ENCODE data around the gene CREBBP.
"Not testable (repeated sequence)": the region's sequence is repeated elsewhere in the genome, so short reads cannot be mapped to it uniquely, and the experiment has no call there.

The CREBBP gene

DNA sequence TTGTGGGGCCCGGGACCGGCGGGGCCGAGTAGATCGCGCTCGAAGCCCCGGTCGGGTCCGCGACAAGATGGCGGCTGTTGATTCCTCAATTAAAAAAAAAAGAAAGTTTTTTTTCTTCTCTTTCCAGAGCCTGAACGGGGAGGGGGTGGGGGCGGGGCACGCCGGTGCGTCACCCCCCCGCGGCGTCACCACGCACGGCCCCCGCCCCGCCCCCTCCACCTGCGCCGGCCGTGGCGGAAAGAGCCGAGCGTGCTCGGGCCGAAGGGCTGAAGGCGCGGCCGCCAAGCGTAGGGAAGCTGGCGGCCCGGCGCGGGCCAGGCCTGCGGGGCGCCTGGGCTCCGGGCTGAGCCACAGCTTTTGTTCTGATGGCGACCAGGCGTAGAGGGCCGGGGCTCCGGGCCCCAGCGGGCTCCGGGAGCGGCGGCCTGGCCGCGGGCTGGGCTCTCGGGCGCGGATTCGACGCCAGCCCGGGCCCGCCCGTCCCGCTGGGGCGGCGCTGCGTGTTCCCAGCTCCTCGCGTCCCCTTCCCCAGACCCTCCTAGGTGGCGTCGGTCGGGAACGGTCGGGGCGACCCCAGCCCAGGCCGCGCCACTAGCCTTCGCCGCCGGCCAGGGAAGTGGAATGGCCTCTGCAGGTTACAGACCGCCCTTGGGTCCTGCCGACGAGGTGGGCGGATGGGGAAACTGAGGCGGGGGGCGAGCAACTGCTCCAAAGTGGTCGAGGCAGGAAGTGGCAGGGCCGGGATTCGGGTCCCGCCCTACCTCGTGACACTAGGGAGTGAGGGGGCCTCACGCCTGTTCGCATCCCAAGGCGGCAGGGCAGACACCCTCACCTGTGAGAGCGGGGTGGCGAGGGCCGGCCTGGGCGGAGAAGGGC lies at the start of gene CREBBP:
TSS of gene CREBBP (minus strand) at position 91 of the 876 bp plus-strand sequence. CDS start 797 bp downstream, outside the sequence.
- peak; percentile 59 for DNase-seq

DNA sequence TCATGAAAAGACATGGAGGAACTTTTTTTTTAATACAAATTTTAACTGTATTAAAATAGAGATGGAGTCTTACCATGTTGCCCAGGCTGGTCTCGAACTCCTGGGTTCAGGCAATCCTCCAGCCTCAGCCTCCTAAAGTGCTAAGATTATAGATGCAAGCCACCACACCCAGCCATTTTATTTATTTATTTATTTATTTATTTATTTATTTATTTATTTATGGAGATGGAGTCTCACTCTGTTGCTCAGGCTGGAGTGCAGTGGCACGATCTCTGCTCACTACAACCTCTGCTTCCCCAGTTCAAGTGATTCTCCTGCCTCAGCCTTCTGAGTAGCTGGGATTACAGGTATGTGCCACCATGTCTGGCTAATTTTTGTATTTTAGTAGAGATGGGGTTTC lies 46.6 kb upstream of the CREBBP start:
- not testable (repeated sequence) for DNase-seq

DNA sequence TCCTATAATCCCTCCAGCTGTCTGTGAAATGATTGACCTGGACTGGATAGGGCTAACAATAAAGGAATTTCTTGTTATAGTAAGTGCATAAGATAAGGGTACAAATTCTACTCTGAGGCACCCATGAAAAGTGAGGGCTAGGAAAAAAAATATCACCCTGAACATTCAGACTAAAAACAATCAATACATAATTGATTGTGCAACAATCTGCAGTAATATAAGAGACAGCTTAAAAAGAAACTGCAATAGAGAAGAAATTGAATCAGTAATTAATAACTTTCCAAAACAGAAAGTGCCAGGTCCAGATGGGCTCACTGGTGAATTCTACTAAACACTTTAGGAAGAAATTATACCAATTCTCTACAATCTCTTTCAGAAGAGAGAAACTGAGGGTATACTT lies 44.2 kb upstream of the CREBBP start:
- no peak for DNase-seq

DNA sequence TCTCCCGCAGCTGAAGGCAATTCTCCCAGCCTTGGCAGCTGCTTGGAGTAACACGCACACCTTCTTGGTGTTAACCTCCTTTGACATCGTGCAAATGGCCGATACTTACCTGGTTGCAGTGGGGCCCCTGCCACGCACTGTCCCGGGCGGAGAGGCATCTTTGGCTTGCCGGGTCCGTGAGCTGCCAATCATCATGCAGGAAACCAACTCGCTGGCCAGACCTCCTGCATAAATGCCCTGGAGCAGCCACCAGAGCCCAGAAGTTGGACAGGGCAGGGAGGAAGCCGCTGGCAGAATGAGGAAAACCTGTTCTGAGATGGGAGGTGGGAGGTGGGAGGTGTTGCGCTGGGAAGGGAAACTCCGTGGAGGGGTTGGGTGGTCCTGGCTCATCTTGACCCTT lies 41.7 kb upstream of the CREBBP start:
- no peak for DNase-seq

DNA sequence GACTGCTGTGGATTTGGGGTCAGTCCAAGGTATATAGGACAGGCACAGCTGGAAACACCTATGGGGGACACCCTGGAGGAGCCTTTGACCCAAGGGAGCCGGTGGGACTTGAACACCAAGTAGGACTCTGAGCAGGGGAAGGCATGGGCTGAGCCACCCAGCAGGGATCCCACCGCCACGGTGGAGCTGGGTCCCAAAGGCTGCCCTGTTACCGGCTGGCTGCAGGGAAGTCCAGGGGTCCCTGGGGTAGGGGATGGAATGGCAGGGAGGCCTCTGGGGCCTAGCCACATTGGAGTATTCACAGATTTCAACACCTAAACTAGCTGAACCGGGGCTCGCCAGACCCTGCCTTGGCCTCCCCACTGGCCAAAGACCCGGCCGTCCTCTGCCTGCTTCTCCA lies 39.7 kb upstream of the CREBBP start:
- no peak for DNase-seq

DNA sequence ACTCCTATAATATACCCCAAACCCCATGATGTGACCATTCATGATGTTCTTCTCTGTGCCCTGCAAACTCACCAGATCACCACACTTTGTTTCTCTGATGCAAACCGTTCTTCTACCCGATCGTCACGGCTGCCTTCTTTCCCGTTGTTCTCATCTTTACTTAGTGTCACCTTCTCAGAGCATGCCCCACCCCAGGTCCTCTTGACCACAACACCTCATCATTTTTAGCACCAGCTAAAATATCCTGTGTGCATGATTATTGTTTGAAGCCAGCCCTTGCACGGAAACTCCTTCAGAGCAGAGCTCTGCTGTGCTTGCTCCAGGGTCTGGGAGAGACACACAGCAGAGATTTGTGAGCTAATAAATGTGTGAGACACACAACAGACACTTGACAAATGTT lies 38.9 kb upstream of the CREBBP start:
- no peak for DNase-seq

DNA sequence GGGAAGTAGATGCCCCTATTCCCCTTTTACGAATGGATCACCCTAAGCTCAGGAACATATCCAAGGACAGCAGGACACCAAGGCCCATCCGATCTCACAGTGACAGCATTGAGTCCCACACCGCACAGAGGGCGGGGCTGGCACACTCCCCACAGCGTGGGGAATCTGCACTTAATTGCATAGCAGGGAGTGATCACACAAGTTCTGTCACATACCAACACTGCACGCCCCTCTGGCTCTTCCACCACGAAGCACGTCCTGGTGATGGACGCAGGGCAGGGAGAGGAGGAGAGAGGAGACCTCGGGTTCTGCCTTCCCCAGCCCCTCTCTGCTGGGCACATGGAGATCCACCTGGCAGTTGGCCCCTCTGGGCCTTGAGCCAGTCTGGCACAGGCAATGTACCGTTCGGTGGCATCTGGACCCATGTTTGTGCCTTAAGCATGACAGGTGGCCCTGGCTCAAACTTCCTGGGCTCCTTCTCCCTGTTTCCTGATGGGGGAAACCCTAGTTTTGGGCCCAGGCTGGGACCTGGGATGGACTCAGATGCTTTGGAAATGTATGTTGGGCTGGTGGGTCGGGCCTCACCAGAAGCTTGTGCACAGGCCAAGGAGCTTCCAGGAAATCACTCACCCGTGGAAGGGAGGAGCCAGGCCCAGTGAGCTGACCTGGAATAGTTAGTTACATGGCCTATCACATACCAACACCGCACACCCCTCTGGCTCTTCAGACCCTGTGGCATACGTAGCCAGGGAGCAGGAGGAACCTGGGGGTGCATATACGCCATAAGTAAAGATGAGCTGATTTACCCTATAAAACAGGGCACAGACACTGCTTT lies 35.1 kb upstream of the CREBBP start:
- no peak for DNase-seq

DNA sequence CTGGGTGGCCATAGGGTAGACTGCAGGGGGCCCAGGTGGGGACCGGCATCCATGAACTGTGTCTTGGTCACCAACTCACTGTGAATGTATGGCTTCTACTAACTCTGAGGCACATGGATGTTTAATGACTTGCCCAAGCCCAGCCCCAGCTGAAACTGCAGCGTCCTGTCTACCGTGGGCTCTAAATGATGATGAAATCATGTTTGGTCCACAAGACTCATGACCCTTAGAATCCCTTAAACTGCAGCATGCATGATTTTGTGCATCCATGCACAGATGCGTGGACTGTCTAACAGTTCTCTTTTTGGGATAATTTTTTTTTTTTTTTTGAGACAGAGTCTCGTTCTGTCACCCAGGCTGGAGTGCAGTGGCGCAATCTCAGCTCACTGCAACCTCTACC lies 32.4 kb upstream of the CREBBP start:
- no peak for DNase-seq

DNA sequence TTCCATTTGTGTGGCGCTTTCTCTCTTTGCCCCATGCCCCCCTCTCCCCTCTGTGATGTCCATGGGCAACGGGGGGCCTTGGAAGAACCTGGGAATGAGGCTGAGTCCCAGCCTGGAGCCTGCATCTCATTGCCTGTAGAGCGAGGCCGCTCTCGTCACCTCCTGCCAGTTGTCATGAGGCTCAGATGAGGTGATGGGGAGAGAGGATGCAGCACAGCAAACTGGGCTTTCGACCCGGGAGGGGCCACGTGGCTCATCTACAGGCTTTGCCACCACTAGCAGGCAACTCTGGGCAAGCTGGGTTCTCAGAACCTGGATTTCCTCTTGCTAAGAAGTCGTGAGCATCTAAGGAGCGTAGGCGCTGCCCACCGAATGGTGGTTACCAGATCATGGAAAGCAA lies 31.9 kb upstream of the CREBBP start:
- no peak for DNase-seq

DNA sequence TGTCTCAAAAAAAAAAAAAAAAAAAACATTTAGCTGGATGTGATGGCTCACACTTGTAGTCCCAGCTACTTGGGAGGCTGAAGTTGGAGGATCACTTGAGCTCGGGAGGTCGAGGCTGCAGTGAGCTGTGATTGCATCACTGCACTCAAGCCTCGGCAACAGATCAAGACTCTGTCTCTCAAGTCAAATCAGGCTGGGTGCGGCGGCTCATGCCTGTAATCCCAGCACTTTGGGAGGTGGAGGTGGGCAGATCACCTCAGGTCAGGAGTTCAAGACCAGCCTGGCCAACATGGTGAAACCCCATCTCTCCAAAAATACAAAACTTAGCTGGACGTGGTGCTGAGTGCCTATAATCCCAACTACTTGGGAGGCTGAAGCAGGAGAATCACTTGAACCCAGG lies 31.2 kb upstream of the CREBBP start:
- not testable (repeated sequence) for DNase-seq

DNA sequence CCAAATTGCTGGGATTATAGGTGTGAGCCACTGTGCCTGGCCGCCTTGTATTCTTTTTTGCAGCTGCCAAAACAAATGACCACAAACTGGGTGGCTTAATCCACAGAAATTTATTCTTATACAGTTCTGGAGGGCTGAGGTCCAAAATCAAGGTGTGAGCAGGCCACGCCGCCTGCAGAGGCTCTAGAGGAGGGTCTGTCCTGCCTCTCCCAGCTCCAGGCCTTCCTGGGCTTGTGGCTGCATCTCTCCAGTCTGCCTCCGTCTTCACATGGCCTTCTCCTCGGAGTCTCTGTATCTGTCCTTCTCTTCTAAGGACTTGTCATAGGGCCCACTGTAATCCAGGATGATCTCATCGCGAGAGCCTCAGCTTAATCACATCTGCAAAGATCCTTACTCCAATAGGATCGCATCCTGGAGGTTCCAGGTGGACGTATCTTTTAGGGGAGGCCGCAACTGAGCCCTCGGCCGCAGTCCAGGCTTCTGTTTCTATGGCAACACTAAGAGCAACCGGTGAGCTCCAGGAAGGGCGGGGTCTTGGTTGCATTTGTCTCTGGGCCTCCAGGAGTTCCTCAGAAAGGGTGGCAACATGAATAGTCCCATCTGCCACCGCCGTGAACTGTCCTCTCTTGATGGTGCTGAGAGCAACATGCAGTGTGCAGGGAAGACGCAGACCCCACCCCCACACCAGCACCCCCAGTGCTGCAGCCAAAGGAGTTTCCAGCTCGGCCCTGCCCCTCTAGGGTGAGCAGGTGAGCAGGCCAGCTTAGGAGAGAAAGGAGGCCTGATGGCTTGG lies 29.5 kb upstream of the CREBBP start:
- no peak for DNase-seq

DNA sequence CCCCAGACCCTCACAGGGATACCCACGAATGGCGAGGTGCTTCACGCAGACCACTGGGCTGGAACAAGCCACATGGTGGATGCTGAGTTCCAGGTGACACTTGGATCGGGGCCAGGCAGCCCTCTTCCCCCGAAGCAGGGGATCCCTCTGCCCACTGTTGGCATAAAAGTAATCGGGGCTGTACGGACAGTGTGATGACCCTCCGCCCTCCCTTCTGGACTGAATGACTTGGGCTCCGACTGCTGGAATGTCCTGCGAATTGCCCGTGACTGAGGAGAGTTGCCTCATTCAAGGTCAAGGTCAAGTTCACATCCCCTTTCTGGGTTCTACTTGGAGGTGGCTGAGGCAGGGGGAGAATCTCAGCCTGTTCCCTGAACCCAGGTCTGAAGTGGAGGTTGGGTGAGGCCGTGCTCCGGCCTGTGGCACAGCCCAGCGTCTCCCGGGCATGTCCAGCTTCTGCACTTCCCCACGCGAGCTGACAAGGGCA lies 28.5 kb upstream of the CREBBP start:
- no peak for DNase-seq

DNA sequence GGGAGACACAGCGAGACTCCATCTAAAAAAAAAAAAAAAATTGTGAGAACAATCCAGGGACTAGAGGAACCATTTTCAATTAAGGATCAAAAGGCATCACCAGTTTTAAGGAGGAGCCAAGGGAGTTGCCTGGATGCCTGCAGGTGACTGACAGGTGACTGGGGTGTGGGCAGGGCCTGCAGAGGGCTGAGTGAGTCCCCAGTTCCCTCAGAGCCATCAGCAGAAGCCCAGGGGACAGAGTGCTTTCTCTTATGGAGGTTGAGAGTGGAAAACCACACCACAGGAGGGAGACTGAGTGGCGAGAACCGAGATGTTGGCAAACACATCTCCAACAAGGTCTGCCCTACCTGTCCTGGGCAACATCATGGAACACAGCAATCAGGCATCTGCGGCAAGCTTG lies 27.1 kb upstream of the CREBBP start:
- no peak for DNase-seq

DNA sequence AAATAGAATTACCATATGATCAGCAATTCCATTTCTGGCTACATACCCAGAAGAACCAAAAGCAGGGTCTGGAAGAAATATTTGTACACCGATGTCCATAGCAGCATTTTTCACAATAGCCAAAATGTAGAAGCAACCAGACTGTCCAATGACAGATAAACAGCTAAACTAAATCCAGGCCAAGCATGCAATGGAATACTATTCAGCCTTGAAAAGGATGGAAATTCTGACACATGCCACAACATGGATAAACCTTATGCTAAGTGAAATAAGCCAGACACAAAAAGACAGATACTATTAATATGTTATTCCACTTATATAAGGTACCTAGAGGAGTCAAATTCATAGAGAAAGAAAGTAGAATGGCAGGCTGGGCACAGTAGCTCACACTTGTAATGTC lies 25.9 kb upstream of the CREBBP start:
- no peak for DNase-seq

DNA sequence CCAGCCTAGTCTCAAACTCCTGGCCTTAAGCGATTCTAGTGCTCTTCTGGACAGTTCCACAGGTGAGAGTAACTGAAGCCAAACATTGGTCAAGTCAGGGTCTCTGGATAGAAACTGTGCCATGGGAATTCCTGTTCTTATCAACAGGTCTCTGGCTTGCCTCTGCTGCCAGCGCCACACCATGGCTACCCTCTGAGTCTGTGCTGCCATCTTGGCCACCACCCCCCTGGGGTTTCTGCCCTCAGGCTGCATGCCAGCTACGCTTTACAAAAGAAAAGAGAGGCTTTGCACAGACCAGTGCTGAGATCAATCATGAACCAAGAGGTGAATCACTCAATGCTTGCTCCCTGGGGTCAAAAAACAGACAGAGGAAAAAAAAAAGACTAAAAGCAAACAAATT lies 24.4 kb upstream of the CREBBP start:
- DNase-seq = no peak

DNA sequence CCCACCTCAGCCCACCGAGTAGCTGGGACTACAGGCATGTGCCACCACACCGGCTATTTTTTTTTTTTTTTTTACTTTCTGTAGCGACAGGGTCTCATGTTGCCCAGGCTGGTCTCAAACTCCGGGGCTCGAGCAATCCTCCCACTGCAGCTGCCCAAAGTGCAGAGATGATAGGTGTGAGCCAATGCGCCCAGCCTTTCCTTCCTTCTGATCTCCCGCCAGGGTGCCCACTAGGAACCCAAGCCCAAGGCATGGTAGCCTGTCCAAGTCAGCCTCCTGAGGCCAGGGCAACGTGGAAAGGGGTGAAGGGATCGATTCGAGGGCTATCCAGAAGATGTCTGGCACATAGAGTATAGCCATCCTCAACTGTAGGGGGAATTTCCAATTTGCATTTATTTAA lies 9.6 kb upstream of the CREBBP start:
- DNase-seq = no peak

DNA sequence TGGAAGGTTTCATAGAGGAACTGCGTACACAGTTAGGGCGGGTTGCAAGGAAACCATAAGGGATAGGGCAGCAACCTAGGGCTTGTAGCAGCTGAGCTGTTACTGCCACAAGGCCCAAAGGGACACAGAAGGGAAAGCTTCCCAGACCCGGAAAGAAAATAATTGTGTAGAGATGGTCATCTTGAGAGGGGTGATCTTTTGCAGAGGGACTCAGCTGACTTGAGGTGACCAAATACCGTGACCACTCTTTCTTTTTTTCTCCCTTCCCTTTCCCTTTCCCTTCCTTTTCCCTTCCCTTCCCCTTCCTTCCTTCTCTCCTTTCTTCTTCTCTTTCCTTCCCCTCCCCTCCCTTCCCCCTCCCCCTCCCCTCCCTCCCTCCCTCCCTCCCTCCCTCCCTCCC lies 8.5 kb upstream of the CREBBP start:
- DNase-seq = no peak

DNA sequence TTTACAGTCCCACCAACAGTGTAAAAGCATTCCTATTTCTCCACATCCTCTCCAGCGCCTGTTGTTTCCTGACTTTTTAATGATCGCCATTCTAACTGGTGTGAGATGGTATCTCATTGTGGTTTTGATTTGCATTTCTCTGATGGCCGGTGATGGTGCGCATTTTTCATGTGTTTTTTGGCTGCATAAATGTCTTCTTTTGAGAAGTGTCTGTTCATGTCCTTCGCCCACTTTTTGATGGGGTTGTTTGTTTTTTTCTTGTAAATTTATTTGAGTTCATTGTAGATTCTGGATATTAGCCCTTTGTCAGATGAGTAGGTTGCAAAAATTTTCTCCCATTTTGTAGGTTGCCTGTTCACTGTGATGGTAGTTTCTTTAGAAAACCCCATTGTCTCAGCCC lies 5.5 kb upstream of the CREBBP start:
- not testable (repeated sequence) for DNase-seq

DNA sequence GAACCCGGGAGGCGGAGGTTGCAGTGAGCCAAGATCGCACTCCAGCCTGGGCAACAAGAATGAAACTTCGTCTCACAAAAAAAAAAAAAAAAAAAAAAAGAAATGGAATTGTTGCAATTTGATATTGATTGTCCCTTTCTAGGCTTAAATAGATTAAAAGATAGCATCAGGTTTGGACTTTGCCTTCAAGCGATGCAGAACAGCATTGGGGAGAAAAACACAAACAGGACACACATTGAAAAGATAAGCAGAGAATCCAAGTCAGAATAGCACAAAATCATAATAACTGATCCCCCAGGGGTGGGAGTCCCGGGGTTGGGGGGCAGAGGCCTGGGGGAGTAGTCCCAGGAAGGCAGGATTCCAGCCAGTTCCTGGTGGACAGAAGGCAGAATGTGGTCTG lies 3.9 kb upstream of the CREBBP start:
- DNase-seq = no peak

DNA sequence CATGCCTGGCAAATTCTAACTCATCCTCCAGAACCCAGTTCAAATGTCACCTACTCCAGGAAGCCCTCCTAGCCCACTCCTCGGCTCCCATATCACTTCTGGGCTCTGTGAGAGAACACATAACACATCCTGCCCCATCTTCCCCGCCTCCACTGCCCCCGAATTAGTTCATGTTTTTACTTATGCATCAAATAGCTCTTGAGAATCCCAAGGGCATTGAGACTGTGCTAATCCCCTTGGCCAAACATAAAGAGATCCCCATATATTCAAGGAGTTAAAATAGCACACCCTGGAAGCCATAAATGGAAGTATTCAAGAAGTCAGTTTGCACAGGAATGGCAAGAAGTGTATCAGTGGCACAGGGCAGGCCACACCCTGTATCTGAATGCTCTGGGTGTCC lies 2.0 kb upstream of the CREBBP start:
- no peak for DNase-seq

DNA sequence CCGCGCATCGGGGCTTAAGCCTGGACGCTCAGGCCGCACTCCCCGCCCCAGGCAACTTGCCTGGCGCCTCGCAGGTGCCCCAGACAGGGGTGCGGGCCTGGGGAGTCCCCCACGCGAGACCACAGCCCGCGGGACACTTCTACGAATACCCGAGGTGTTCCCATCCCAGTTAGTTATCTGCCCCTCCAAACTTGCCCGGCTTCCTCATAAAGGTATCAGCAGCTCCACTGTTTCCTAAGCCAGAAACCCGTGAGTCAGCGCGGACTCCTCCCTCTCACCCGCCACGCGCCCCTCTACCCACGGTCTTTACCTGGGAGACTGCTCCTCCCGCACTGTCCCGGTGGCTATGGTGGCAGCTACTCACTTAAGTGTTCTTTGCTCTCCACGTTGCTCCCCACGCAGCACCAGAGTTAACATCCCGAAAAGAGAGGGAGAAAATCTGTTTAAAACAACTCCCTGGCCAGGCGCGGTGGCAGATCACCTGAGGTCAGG lies 1.0 kb upstream of the CREBBP start:
- no peak for DNase-seq

DNA sequence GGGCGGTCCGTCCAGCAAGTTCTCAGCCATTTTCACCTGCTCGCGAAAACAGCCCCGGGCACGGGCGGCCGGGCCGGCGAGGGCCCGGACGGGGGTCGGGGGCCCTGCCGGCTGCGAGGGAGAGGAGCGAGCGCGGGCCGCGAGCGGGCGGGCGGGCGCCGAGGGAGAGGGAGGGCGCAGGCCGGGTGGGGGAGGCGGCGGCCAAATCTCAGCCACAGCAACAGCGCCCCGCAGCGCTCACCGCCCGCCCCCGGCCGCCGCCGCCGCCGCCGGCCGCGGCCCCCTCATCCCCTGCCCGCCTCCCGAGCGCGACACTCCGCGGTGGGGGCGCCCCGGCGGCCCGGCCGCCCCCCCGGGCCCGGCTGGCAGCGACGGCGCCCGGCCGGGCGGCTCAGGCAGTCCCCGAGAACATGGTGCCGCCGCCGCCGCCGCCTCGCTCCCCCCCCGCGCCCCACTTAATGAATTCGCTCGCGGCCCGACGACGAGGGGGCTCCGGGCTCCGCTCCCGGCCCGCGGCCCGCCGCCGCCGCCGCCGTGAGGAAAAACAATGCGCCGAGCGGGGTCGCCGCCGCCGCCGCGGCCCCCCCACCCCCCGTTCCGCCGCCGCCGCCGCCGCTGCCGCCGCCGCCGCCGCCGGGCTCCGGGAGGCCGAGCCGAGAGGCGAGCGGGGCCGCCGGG lies 487 bp downstream of the CREBBP start:
- DNase-seq = no peak
